Astrocyte (in vitro differentiated cells and primary cell): ENCODE results near the gene OPCML. TPM values are rescaled to one million over a fixed set of nuclear protein-coding genes. Genes with fewer than 3 reads are reported as not detected.

Experiments
- DNase-seq: peaks from one replicate; pipeline ENCODE4 v3.0.0-alpha.2; 2010; ENCODE audit warnings: low read depth
- FAIRE-seq: peaks from 2 replicates; lab custom pipeline; 2011; peaks lifted over from hg19 to GRCh38; lab: Jason Lieb, UNC
- H2AFZ ChIP-seq: 2 replicates; pipeline ENCODE4 v1.6.0; 2012; ENCODE audit warnings: low read depth, low read length, inconsistent platforms
- H3K27ac ChIP-seq: 2 replicates; pipeline ENCODE4 v1.5.1; 2011; ENCODE audit warnings: low read depth, low read length, inconsistent platforms
- H3K27me3 ChIP-seq: 2 replicates; pipeline ENCODE4 v1.6.0; 2011; ENCODE audit warnings: low read length, inconsistent platforms; ENCODE audit not compliant: insufficient read depth
- H3K36me3 ChIP-seq: 2 replicates; pipeline ENCODE4 v1.5.1; 2011; ENCODE audit warnings: low read length, inconsistent platforms; ENCODE audit not compliant: insufficient read depth
- H3K4me1 ChIP-seq: 2 replicates; pipeline ENCODE4 v1.5.1; 2011; ENCODE audit warnings: low read length, inconsistent platforms; ENCODE audit not compliant: insufficient read depth
- H3K4me2 ChIP-seq: 2 replicates; pipeline ENCODE4 v1.6.0; 2012; ENCODE audit warnings: low read length, inconsistent platforms
- H3K4me3 ChIP-seq: 2 replicates; pipeline ENCODE4 v1.5.1; 2011; ENCODE audit warnings: low read depth, mild to moderate bottlenecking, low read length, inconsistent platforms; ENCODE audit not compliant: insufficient read depth
- H3K79me2 ChIP-seq: 2 replicates; pipeline ENCODE4 v1.6.0; 2012; ENCODE audit warnings: mild to moderate bottlenecking, low read length, inconsistent platforms; ENCODE audit not compliant: insufficient read depth
- H3K9ac ChIP-seq: 2 replicates; pipeline ENCODE4 v1.6.0; 2012; ENCODE audit warnings: mild to moderate bottlenecking, low read length, inconsistent platforms
- H3K9me3 ChIP-seq: 2 replicates; pipeline ENCODE4 v1.5.1; 2012; ENCODE audit warnings: low read depth, mild to moderate bottlenecking, low read length, inconsistent platforms; ENCODE audit not compliant: insufficient read depth
- H4K20me1 ChIP-seq: 2 replicates; pipeline ENCODE4 v1.6.0; 2012; ENCODE audit warnings: low read length, inconsistent platforms; ENCODE audit not compliant: insufficient read depth
- H3K27ac Mint-ChIP-seq: one replicate; pipeline ENCODE4 v1.8.0; 2021; ENCODE audit warnings: mild to moderate bottlenecking, mixed read lengths; ENCODE audit not compliant: unreplicated experiment
- H3K27me3 Mint-ChIP-seq: one replicate; pipeline ENCODE4 v1.8.0; 2021; ENCODE audit warnings: low read depth, mixed read lengths; ENCODE audit not compliant: unreplicated experiment
- H3K36me3 Mint-ChIP-seq: one replicate; pipeline ENCODE4 v1.8.0; 2021; ENCODE audit warnings: low read depth, mixed read lengths; ENCODE audit not compliant: unreplicated experiment
- H3K4me1 Mint-ChIP-seq: one replicate; pipeline ENCODE4 v1.8.0; 2021; ENCODE audit warnings: low read depth, mixed read lengths; ENCODE audit not compliant: unreplicated experiment
- H3K4me3 Mint-ChIP-seq: one replicate; pipeline ENCODE4 v1.8.0; 2021; ENCODE audit warnings: mild to moderate bottlenecking, moderate library complexity, mixed read lengths; ENCODE audit not compliant: unreplicated experiment
- H3K9me3 Mint-ChIP-seq: one replicate; pipeline ENCODE4 v1.8.0; 2021; ENCODE audit warnings: mild to moderate bottlenecking, mixed read lengths; ENCODE audit not compliant: unreplicated experiment
- EZH2 ChIP-seq: IDR thresholded peaks from 2 replicates; pipeline ENCODE4 v1.6.1; 2012; ENCODE audit warnings: mild to moderate bottlenecking, low read length, inconsistent platforms; ENCODE audit not compliant: insufficient read depth
- total RNA-seq: library from RNA; stranded (reverse); gene quantifications from 2 replicates; pipeline ENCODE4 v1.2.1, GENCODE V29; 2021
- TF ChIP-seq, protein P1 (sequence below): IDR thresholded peaks from 2 replicates; pipeline ENCODE4 v1.5.1; 2011; ENCODE audit warnings: low read depth, mild to moderate bottlenecking, inconsistent platforms, low read length, moderate library complexity; ENCODE audit not compliant: insufficient read depth

Gene OPCML
- total RNA-seq, 1 donor from 2014 or later: 7.9 TPM

DNA sequence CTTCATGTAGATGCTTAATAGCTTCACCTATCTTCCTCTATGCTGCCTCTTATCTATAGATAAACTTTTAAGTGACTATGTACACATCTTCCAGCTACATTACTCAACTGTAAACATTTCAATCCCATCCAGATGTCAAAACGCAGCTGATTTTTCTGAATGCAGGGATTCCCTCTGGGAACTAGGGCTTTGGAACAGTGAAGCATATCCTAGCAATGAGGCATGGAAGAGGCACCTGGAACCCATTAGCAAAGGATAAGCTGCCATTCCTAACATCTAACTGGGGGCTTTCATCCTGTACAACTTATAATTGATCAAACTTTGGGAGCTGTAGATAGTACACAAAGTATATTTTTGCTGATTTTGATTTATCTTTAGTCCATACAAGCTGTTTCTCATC lies 40.8 kb upstream of the OPCML start:
- no peaks in the 10 kb centered on the region for H3K9me3 ChIP-seq
- FAIRE-seq: no peak
- no peak overlapping the region for H3K9ac ChIP-seq
- H3K4me3 ChIP-seq: no peak overlapping the region
- Mint-ChIP-seq H3K27me3 (peaks cover 11% of the 10 kb centered on the region), H3K9me3 (peaks cover 4% of the 10 kb centered on the region), H3K4me3 (no peak overlapping the region), H3K27ac (no peak overlapping the region), H3K36me3 (peaks cover 2% of the 10 kb centered on the region), H3K4me1 (no peaks in the 10 kb centered on the region)
- H3K36me3 ChIP-seq: no peaks in the 10 kb centered on the region
- no peaks in the 10 kb centered on the region for H4K20me1 ChIP-seq
- DNase-seq: no peak
- H3K27me3 ChIP-seq: no peaks in the 10 kb centered on the region
- no peaks in the 10 kb centered on the region for H3K4me1 ChIP-seq
- H3K79me2 ChIP-seq: no peaks in the 10 kb centered on the region
- H2AFZ ChIP-seq: no peak overlapping the region
- no peak overlapping the region for H3K4me2 ChIP-seq
- H3K27ac ChIP-seq: no peak overlapping the region
- TF ChIP-seq EZH2: no peak
- TF ChIP-seq, protein P1, sequence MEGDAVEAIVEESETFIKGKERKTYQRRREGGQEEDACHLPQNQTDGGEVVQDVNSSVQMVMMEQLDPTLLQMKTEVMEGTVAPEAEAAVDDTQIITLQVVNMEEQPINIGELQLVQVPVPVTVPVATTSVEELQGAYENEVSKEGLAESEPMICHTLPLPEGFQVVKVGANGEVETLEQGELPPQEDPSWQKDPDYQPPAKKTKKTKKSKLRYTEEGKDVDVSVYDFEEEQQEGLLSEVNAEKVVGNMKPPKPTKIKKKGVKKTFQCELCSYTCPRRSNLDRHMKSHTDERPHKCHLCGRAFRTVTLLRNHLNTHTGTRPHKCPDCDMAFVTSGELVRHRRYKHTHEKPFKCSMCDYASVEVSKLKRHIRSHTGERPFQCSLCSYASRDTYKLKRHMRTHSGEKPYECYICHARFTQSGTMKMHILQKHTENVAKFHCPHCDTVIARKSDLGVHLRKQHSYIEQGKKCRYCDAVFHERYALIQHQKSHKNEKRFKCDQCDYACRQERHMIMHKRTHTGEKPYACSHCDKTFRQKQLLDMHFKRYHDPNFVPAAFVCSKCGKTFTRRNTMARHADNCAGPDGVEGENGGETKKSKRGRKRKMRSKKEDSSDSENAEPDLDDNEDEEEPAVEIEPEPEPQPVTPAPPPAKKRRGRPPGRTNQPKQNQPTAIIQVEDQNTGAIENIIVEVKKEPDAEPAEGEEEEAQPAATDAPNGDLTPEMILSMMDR: no peak

GRCh38 chr11:133570376-133570775 lies 38.1 kb upstream of the OPCML start:
- Histone ChIP-seq H3K27ac (no peak overlapping the region), H3K9me3 (no peaks in the 10 kb centered on the region), H2AFZ (no peak overlapping the region), H3K27me3 (no peaks in the 10 kb centered on the region), H3K79me2 (no peaks in the 10 kb centered on the region), H3K36me3 (no peaks in the 10 kb centered on the region), H3K4me1 (no peaks in the 10 kb centered on the region), H3K4me3 (no peak overlapping the region), H3K9ac (no peak overlapping the region), H3K4me2 (no peak overlapping the region), H4K20me1 (no peaks in the 10 kb centered on the region)
- no peaks in the 10 kb centered on the region for H3K9me3 Mint-ChIP-seq
- H3K36me3 Mint-ChIP-seq: peaks cover under 1% of the 10 kb centered on the region
- H3K27me3 Mint-ChIP-seq: peaks cover 7% of the 10 kb centered on the region
- FAIRE-seq (no peak), DNase-seq (no peak)
- TF ChIP-seq, protein P1: no peak
- TF ChIP-seq EZH2: no peak
- no peak overlapping the region for H3K4me3 Mint-ChIP-seq
- no peak overlapping the region for H3K27ac Mint-ChIP-seq
- no peaks in the 10 kb centered on the region for H3K4me1 Mint-ChIP-seq

DNA sequence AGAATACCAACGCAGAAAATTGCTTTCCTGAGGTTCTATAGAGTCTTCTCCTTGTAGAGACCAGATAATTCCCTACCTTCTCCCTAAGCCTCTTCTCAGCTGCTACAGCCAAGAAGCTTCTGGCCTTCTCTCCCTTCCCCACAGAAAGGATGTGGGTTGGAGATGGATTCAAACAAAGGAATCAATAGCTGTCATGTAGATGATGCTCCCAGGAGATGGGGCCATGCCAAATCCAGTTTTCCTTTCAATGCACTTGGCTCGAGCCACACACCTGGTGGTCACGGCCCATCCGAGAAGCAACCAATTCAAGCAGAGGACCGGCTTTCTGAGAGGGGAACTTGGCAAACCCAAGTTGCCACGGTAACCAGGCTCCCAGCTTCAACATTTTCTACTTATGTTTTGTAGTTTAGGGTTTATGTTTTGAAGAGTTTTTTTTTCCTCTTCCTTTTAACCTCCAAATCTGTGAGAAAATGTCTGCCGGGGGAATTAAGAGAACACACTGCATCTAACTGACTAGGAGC lies 31.3 kb upstream of the OPCML start:
- Histone ChIP-seq H3K36me3 (no peaks in the 10 kb centered on the region), H3K4me3 (no peak overlapping the region), H2AFZ (no peak overlapping the region), H3K4me2 (no peak overlapping the region), H3K27me3 (no peaks in the 10 kb centered on the region), H4K20me1 (no peaks in the 10 kb centered on the region), H3K79me2 (no peaks in the 10 kb centered on the region), H3K9me3 (no peaks in the 10 kb centered on the region), H3K27ac (no peak overlapping the region), H3K9ac (no peak overlapping the region), H3K4me1 (no peaks in the 10 kb centered on the region)
- H3K4me1 Mint-ChIP-seq: peaks cover 4% of the 10 kb centered on the region
- H3K36me3 Mint-ChIP-seq: no peaks in the 10 kb centered on the region
- H3K4me3 Mint-ChIP-seq: no peak overlapping the region
- DNase-seq (no peak), FAIRE-seq (no peak)
- TF ChIP-seq, protein P1: no peak
- no peak for TF ChIP-seq EZH2
- H3K27ac Mint-ChIP-seq: no peak overlapping the region
- peaks cover 5% of the 10 kb centered on the region for H3K27me3 Mint-ChIP-seq
- H3K9me3 Mint-ChIP-seq: no peaks in the 10 kb centered on the region
